ENCODE measurements around the gene NPAS3. TPM values are rescaled to one million over a fixed set of nuclear protein-coding genes. Genes with fewer than 3 reads are reported as not detected.

The NPAS3 gene
- total and polyA plus RNA-seq, 11 donors: 0.15 to 3.4 (median 0.92) TPM

DNA sequence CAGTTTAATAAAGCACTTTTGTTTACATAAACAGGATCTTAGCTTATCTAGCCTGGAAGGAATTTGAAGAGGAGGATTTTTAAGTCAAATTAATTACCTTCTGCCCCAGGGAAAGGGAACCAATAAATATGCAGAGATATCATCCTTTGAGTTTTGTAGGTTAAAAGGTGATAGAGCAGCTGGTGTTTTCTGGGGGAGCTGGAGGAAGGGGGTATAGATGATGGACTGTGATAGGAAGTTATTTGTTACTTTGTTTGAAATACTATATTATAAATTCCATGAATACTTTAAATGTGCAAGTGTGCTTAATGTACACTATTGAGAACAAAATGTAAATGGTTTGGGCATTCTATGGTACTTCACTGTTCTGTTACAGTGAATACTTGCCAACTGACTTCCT, 55.2 kb downstream of the NPAS3 start:
- no peak for ATAC-seq
- no peak for TF ChIP-seq CTCF (IDR thresholded peaks at IDR 0.05)
- no peak for TF ChIP-seq POLR2A (IDR thresholded peaks at IDR 0.05)
- no peaks in the 10 kb centered on the region for H3K27me3 ChIP-seq
- H3K4me1 ChIP-seq: no peaks in the 10 kb centered on the region
- H3K9me3 ChIP-seq: no peaks in the 10 kb centered on the region
- no peaks in the 10 kb centered on the region for H3K36me3 ChIP-seq
- no peak overlapping the region for H3K4me3 ChIP-seq
- no peak for DNase-seq
- intact Hi-C loops (cut with DNase I): loop anchor here in 3 of 10 donors (10.0 kb wide), 2 partner anchors 289 to 419 kb away; no protein-coding TSS in a partner anchor
- H3K27ac ChIP-seq: no peak overlapping the region

DNA sequence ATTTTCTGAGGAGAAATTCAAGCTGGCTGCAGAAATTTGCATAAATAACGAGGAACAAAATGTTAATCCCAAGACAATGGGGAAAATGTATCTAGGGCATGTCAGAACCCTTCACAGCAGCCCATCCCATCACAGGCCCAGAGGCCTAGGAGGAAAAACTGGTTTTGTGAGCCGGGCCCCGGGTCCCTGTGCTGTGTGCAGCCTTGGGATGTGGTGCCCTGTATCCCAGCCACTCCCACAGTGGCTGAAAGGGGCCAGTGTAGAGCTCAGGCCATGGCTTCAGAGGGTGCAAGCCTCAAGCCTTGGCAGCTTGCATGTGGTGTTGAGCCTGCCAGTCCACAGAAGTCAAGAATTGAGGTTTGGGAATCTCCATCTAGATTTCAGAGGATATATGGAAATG, 57.7 kb downstream of the NPAS3 start:
- no peaks in the 10 kb centered on the region for H3K9me3 ChIP-seq
- H3K4me3 ChIP-seq: no peak overlapping the region
- no peaks in the 10 kb centered on the region for H3K4me1 ChIP-seq
- intact Hi-C loops (cut with DNase I): loop anchor here in 4 of 10 donors (5.0 to 10.0 kb wide), 3 partner anchors 292 to 422 kb away; no protein-coding TSS in a partner anchor
- no peak for TF ChIP-seq POLR2A (IDR thresholded peaks at IDR 0.05)
- no peak for TF ChIP-seq CTCF (IDR thresholded peaks at IDR 0.05)
- no peak for ATAC-seq
- no peak overlapping the region for H3K27ac ChIP-seq
- H3K27me3 ChIP-seq: no peaks in the 10 kb centered on the region
- H3K36me3 ChIP-seq: no peaks in the 10 kb centered on the region
- 89 to 96% (median 92%) methylated on average over 3 of the region's 3 CpGs for WGBS, 4 donors
- DNase-seq: no peak

DNA sequence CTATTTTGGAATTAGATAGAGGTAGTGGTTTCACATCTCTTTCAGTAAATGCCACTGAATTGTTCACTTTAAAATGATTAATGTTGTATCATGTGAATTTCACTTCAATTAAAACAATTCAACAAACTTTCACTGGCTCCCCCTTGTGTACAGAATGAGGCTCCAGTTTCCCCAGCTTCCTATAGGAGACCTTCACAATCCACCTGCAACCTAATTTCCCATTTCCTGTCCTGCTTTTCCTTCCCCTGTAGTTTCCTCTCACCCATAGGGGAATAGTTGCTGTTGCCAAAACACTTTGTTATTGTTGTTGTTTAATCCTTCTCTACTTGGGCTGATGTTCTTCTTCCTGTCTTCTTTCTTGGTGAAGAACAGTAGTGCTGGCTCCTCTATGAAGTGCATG, 59.8 kb downstream of the NPAS3 start:
- intact Hi-C loops (cut with DNase I): loop anchor here in 6 of 10 donors (2.0 to 10.0 kb wide), 4 partner anchors 294 to 424 kb away; no protein-coding TSS in a partner anchor
- Histone ChIP-seq H3K4me3 (no peak overlapping the region), H3K4me1 (no peaks in the 10 kb centered on the region), H3K27ac (no peak overlapping the region), H3K36me3 (no peaks in the 10 kb centered on the region), H3K27me3 (no peaks in the 10 kb centered on the region), H3K9me3 (no peaks in the 10 kb centered on the region)
- DNase-seq: no peak
- TF ChIP-seq CTCF (IDR thresholded peaks at IDR 0.05): peak in 11 of 12 donors; percentile 8 to 60 (median 44)
- TF ChIP-seq POLR2A (IDR thresholded peaks at IDR 0.05): no peak
- ATAC-seq: no peak

DNA sequence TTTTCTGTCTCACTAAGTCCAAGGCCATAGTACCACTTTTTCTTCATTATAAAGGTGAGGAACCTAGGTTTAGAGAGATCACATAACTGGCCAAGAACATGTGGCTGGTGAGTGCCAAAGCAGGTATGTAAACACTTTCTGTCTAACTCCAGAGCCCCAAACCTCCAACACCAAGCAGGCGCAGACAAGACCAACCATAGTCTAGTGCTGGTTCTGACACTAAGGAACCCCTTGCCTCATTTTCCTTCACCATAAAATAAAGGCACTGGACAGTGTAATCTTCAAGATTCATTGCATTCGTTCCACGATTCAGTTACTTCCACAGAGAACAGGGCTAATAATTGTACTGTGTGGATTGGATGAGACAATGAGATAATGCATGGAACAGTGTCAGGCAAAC, 71.0 kb downstream of the NPAS3 start:
- intact Hi-C loops (cut with DNase I): no loop called here
- 88 to 98% (median 90%) methylated on average over 3 of the region's 3 CpGs for WGBS, 4 donors
- ATAC-seq: no peak

More for the DNA sequence above, 71.0 kb downstream of the NPAS3 start:
- Histone ChIP-seq H3K27me3 (no peaks in the 10 kb centered on the region), H3K4me1 (peaks cover 0 to 3% (median 0%) of the 10 kb centered on the region in 12 donors), H3K27ac (no peak overlapping the region), H3K9me3 (no peaks in the 10 kb centered on the region), H3K36me3 (no peaks in the 10 kb centered on the region), H3K4me3 (no peak overlapping the region)
- TF ChIP-seq POLR2A (IDR thresholded peaks at IDR 0.05) (no peak), CTCF (IDR thresholded peaks at IDR 0.05) (no peak)
- DNase-seq: no peak
